ENCODE results near the gene F8.

Gene F8

DNA sequence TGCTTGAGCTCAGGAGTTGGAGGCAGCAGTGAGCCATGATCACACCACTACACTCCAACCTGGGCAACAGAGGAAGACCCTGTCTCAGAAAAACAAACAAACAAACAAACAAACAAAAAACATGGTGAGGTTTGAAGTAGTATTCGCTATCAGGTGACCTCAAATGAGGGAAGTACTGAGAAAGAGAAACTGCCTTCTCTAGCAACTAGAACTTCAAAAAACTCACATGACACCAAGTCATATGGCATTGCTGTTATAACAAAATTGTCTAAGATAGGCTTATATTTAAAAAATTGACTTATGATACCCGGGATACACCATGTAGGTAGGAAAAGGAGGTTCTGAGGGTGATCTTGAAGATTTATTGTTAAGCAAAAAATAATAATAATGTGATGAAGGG lies 227.5 kb downstream of the F8 start:
- H3K79me2 ChIP-seq (ENCODE audit: insufficient read depth, low read length): peaks cover 20% of the 10 kb centered on the region; the same call in 1 of the 2 replicates
- no peak for TF ChIP-seq EZH2phosphoT487 (IDR thresholded peaks at IDR 0.05; ENCODE audit: borderline replicate concordance)
- no peaks in the 10 kb centered on the region for H3K36me3 ChIP-seq (ENCODE audit: insufficient read depth, low read length)
- no peaks in the 10 kb centered on the region for H4K20me1 ChIP-seq (ENCODE audit: insufficient read depth, low read length, poor library complexity, severe bottlenecking)
- no peak overlapping the region for H3K9ac ChIP-seq (ENCODE audit: low read depth, low read length, poor library complexity, severe bottlenecking)
- no peaks in the 10 kb centered on the region for H3K27me3 ChIP-seq (ENCODE audit: insufficient read depth, low read length, poor library complexity, severe bottlenecking)
- no peaks in the 10 kb centered on the region for H3K9me2 ChIP-seq (replicated peaks; ENCODE audit: low read depth, low read length)
- no peaks in the 10 kb centered on the region for H3F3A ChIP-seq (ENCODE audit: low read depth)
- no peak overlapping the region for H2AFZ ChIP-seq (ENCODE audit: low read length)
- no peak overlapping the region for H3K4me2 ChIP-seq (ENCODE audit: low read depth, low read length, poor library complexity, severe bottlenecking)
- H3K4me3 ChIP-seq (ENCODE audit: low read length, poor library complexity, severe bottlenecking): no peak overlapping the region
- no peaks in the 10 kb centered on the region for H3K9me3 ChIP-seq (ENCODE audit: insufficient read depth, low read depth, low read length)
- H3K4me1 ChIP-seq (ENCODE audit: insufficient read depth, low read length, poor library complexity, severe bottlenecking): peaks cover 21% of the 10 kb centered on the region

DNA sequence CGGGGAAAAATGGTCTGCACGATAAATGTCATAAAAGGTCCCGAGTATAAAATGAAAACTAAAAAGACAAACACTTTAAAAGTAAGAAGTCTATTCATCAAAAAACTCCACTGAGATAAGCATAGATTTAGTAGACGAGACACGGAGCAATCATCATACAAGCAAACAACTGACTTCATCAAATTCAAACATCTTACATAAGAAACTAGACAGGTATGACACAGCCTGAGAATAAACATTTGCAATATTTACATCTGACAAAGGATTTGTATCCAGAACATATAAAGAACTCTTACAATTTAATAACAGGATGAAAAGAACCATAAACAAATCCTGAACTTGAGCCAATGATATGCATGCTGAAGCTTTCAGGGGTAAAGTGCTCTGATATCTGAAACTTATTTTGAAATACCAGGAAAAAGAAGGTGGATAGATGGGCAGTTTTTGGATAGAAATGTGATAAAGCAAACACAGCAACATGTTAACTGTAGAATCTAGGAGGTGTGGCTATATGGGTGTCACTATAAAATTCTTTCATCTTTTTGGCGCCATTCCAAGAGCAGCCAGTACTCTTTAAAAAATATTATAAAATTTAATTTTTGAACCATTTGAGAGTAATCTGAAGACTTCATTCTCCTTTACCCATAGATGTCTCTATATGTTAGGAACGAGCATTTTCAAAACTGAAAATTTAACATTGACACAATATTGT lies 229.3 kb downstream of the F8 start:
- Histone ChIP-seq H3K4me2 (ENCODE audit: low read depth, low read length, poor library complexity, severe bottlenecking) (no peak overlapping the region), H3K36me3 (ENCODE audit: insufficient read depth, low read length) (no peaks in the 10 kb centered on the region), H3K9me3 (ENCODE audit: insufficient read depth, low read depth, low read length) (no peaks in the 10 kb centered on the region), H3K9ac (ENCODE audit: low read depth, low read length, poor library complexity, severe bottlenecking) (no peak overlapping the region), H3F3A (ENCODE audit: low read depth) (no peaks in the 10 kb centered on the region), H3K27me3 (ENCODE audit: insufficient read depth, low read length, poor library complexity, severe bottlenecking) (no peaks in the 10 kb centered on the region), H2AFZ (ENCODE audit: low read length) (no peak overlapping the region), H3K79me2 (ENCODE audit: insufficient read depth, low read length) (peaks cover 15% of the 10 kb centered on the region; the same call in 1 of the 2 replicates), H3K9me2 (replicated peaks; ENCODE audit: low read depth, low read length) (no peaks in the 10 kb centered on the region), H3K4me3 (ENCODE audit: low read length, poor library complexity, severe bottlenecking) (no peak overlapping the region), H3K4me1 (ENCODE audit: insufficient read depth, low read length, poor library complexity, severe bottlenecking) (peaks cover 10% of the 10 kb centered on the region), H4K20me1 (ENCODE audit: insufficient read depth, low read length, poor library complexity, severe bottlenecking) (no peaks in the 10 kb centered on the region)
- no peak for TF ChIP-seq EZH2phosphoT487 (IDR thresholded peaks at IDR 0.05; ENCODE audit: borderline replicate concordance)
- TF ChIP-seq, protein P1, sequence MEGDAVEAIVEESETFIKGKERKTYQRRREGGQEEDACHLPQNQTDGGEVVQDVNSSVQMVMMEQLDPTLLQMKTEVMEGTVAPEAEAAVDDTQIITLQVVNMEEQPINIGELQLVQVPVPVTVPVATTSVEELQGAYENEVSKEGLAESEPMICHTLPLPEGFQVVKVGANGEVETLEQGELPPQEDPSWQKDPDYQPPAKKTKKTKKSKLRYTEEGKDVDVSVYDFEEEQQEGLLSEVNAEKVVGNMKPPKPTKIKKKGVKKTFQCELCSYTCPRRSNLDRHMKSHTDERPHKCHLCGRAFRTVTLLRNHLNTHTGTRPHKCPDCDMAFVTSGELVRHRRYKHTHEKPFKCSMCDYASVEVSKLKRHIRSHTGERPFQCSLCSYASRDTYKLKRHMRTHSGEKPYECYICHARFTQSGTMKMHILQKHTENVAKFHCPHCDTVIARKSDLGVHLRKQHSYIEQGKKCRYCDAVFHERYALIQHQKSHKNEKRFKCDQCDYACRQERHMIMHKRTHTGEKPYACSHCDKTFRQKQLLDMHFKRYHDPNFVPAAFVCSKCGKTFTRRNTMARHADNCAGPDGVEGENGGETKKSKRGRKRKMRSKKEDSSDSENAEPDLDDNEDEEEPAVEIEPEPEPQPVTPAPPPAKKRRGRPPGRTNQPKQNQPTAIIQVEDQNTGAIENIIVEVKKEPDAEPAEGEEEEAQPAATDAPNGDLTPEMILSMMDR (conservative IDR thresholded peaks at IDR 0.05; ENCODE audit: low read length): no peak

DNA sequence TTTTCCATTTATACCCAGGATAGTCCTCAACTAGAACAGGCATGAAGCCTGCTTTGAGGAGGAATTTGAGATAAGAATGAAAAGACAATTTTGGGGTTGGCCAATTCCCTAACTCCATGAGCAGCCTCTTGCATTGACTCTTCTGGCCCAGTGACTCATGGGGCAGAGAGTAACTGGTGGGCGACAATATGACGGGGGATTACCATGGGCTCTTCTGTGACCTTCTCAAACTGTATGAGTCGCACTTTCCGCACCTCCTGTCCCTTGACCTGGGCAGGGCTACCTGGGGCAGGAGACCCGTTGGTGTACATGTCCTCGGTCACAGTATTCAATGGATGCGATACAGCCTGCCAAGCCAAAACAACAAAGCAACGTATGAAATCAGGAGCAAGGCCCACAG lies 230.6 kb downstream of the F8 start:
- Histone ChIP-seq H3K36me3 (ENCODE audit: insufficient read depth, low read length) (no peaks in the 10 kb centered on the region), H3K79me2 (ENCODE audit: insufficient read depth, low read length) (0 out of 2 replicates have a peak, but pooled peaks cover 5% of the 10 kb centered on the region), H4K20me1 (ENCODE audit: insufficient read depth, low read length, poor library complexity, severe bottlenecking) (no peaks in the 10 kb centered on the region), H2AFZ (ENCODE audit: low read length) (no peak overlapping the region), H3K4me1 (ENCODE audit: insufficient read depth, low read length, poor library complexity, severe bottlenecking) (peaks cover 5% of the 10 kb centered on the region), H3K9me3 (ENCODE audit: insufficient read depth, low read depth, low read length) (no peaks in the 10 kb centered on the region), H3K9me2 (replicated peaks; ENCODE audit: low read depth, low read length) (no peaks in the 10 kb centered on the region), H3K9ac (ENCODE audit: low read depth, low read length, poor library complexity, severe bottlenecking) (no peak overlapping the region), H3K4me3 (ENCODE audit: low read length, poor library complexity, severe bottlenecking) (no peak overlapping the region), H3K27me3 (ENCODE audit: insufficient read depth, low read length, poor library complexity, severe bottlenecking) (no peaks in the 10 kb centered on the region), H3K4me2 (ENCODE audit: low read depth, low read length, poor library complexity, severe bottlenecking) (no peak overlapping the region), H3F3A (ENCODE audit: low read depth) (no peaks in the 10 kb centered on the region)
- TF ChIP-seq, protein P1 (conservative IDR thresholded peaks at IDR 0.05; ENCODE audit: low read length): no peak
- TF ChIP-seq EZH2phosphoT487 (IDR thresholded peaks at IDR 0.05; ENCODE audit: borderline replicate concordance): no peak

DNA sequence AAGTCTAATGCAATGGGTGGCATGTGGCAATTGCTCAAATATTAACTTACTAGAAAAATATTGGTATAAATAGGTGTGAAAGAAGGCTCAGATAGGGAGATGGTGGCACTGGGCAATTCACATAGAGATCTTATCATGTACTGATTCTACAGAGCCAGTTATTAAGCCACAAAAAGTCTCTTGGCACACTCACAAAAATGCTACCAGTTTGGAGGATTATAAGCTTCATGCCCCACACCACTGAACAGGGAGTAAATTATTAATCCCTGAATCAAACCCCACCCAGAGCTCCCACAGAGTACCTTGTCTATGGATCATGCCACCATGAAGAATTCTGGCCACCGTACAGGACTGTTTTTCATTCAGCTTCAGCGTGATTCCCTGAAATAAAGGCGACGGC lies 231.1 kb downstream of the F8 start:
- no peaks in the 10 kb centered on the region for H3K36me3 ChIP-seq (ENCODE audit: insufficient read depth, low read length)
- no peak overlapping the region for H3K4me3 ChIP-seq (ENCODE audit: low read length, poor library complexity, severe bottlenecking)
- H3K27me3 ChIP-seq (ENCODE audit: insufficient read depth, low read length, poor library complexity, severe bottlenecking): no peaks in the 10 kb centered on the region
- no peaks in the 10 kb centered on the region for H3K9me3 ChIP-seq (ENCODE audit: insufficient read depth, low read depth, low read length)
- H3K4me2 ChIP-seq (ENCODE audit: low read depth, low read length, poor library complexity, severe bottlenecking): no peak overlapping the region
- no peaks in the 10 kb centered on the region for H4K20me1 ChIP-seq (ENCODE audit: insufficient read depth, low read length, poor library complexity, severe bottlenecking)
- no peak overlapping the region for H3K9ac ChIP-seq (ENCODE audit: low read depth, low read length, poor library complexity, severe bottlenecking)
- TF ChIP-seq, protein P1 (conservative IDR thresholded peaks at IDR 0.05; ENCODE audit: low read length): no peak
- H3K9me2 ChIP-seq (replicated peaks; ENCODE audit: low read depth, low read length): no peaks in the 10 kb centered on the region
- 0 out of 2 replicates have a peak, but pooled peaks cover 4% of the 10 kb centered on the region for H3K79me2 ChIP-seq (ENCODE audit: insufficient read depth, low read length)
- H3F3A ChIP-seq (ENCODE audit: low read depth): no peaks in the 10 kb centered on the region
- H3K4me1 ChIP-seq (ENCODE audit: insufficient read depth, low read length, poor library complexity, severe bottlenecking): peaks cover 3% of the 10 kb centered on the region
- H2AFZ ChIP-seq (ENCODE audit: low read length): no peak overlapping the region
